Loucy (cell line): Measurements from ENCODE around the gene MAP1B.

Source experiments
- H2AFZ ChIP-seq: fragments of 200-600 bp; sonication (generic); 2 replicates; pipeline ENCODE4 v1.6.0; 2016; ENCODE audit warnings: antibody characterized with exemption, mild to moderate bottlenecking, low read length, moderate library complexity
- H3F3A ChIP-seq: fragments of 200-600 bp; 2 replicates; pipeline ENCODE4 v1.6.0; 2016; ENCODE audit warnings: antibody characterized with exemption, low read depth, mild to moderate bottlenecking
- H3K27me3 ChIP-seq: fragments of 200-600 bp; sonication (generic); 2 replicates; pipeline ENCODE4 v1.6.1; 2014; ENCODE audit warnings: low read length, mild to moderate bottlenecking; ENCODE audit not compliant: insufficient read depth, poor library complexity, severe bottlenecking
- H3K36me3 ChIP-seq: fragments of 200-600 bp; sonication (generic); 2 replicates; pipeline ENCODE4 v1.6.1; 2016; ENCODE audit warnings: low read length; ENCODE audit not compliant: insufficient read depth
- H3K4me1 ChIP-seq: fragments of 200-600 bp; sonication (generic); 2 replicates; pipeline ENCODE4 v1.5.1; 2014; ENCODE audit warnings: low read length, mild to moderate bottlenecking; ENCODE audit not compliant: insufficient read depth, poor library complexity, severe bottlenecking
- H3K4me2 ChIP-seq: fragments of 200-600 bp; sonication (generic); 2 replicates; pipeline ENCODE4 v1.6.0; 2014; ENCODE audit warnings: antibody characterized with exemption, low read length, low read depth, mild to moderate bottlenecking; ENCODE audit not compliant: poor library complexity, severe bottlenecking
- H3K4me3 ChIP-seq: fragments of 200-600 bp; sonication (generic); 2 replicates; pipeline ENCODE4 v1.5.1; 2014; ENCODE audit warnings: low read length, mild to moderate bottlenecking, mixed read lengths; ENCODE audit not compliant: poor library complexity, severe bottlenecking
- H3K79me2 ChIP-seq: fragments of 200-600 bp; sonication (generic); 2 replicates; pipeline ENCODE4 v1.6.1; 2014; ENCODE audit warnings: low read length; ENCODE audit not compliant: insufficient read depth
- H3K9ac ChIP-seq: fragments of 200-600 bp; sonication (generic); 2 replicates; pipeline ENCODE4 v1.6.0; 2014; ENCODE audit warnings: mild to moderate bottlenecking, low read depth, low read length, moderate library complexity; ENCODE audit not compliant: poor library complexity, severe bottlenecking
- H3K9me2 ChIP-seq: fragments of 200-600 bp; sonication (generic); replicated peaks from 2 replicates; pipeline ENCODE4 v1.6.1; 2016; ENCODE audit warnings: low read depth, low read length, mixed read lengths
- H3K9me3 ChIP-seq: fragments of 200-600 bp; sonication (generic); 2 replicates; pipeline ENCODE4 v1.6.1; 2014; ENCODE audit warnings: mild to moderate bottlenecking, antibody characterized with exemption, low read length, low read depth; ENCODE audit not compliant: insufficient read depth
- H4K20me1 ChIP-seq: fragments of 200-600 bp; sonication (generic); 2 replicates; pipeline ENCODE4 v1.6.0; 2014; ENCODE audit warnings: antibody characterized with exemption, low read length, mild to moderate bottlenecking; ENCODE audit not compliant: insufficient read depth, poor library complexity, severe bottlenecking
- CTCF ChIP-seq: fragments of 200-600 bp; sonication (generic); conservative IDR thresholded peaks from 2 replicates; pipeline ENCODE4 v1.5.1; 2014; ENCODE audit warnings: mild to moderate bottlenecking, antibody characterized with exemption, low read length
- EZH2phosphoT487 ChIP-seq: fragments of 200-600 bp; IDR thresholded peaks from 2 replicates; pipeline ENCODE4 v1.6.1; 2018; ENCODE audit warnings: antibody characterized with exemption, mild to moderate bottlenecking, moderate library complexity, borderline replicate concordance

Gene MAP1B

GRCh38 chr5:72204946-72205345, 97.7 kb downstream of the MAP1B start:
- Histone ChIP-seq H2AFZ (no peak overlapping the region), H3K79me2 (no peaks in the 10 kb centered on the region), H4K20me1 (no peaks in the 10 kb centered on the region), H3K4me3 (no peak overlapping the region), H3K27me3 (no peaks in the 10 kb centered on the region), H3K4me2 (no peak overlapping the region), H3K9ac (no peak overlapping the region), H3K4me1 (peaks cover 13% of the 10 kb centered on the region), H3K9me3 (no peaks in the 10 kb centered on the region), H3K9me2 (no peaks in the 10 kb centered on the region), H3F3A (no peaks in the 10 kb centered on the region), H3K36me3 (no peaks in the 10 kb centered on the region)
- no peak for TF ChIP-seq CTCF
- no peak for TF ChIP-seq EZH2phosphoT487

GRCh38 chr5:72205431-72206009, 98.2 kb downstream of the MAP1B start:
- no peak overlapping the region for H3K4me3 ChIP-seq
- H3F3A ChIP-seq = no peaks in the 10 kb centered on the region
- TF ChIP-seq CTCF (no peak), EZH2phosphoT487 (no peak)
- H4K20me1 ChIP-seq = no peaks in the 10 kb centered on the region
- H3K4me1 ChIP-seq = peaks cover 18% of the 10 kb centered on the region
- H3K9ac ChIP-seq = no peak overlapping the region
- H3K4me2 ChIP-seq = no peak overlapping the region
- H3K36me3 ChIP-seq = no peaks in the 10 kb centered on the region
- no peaks in the 10 kb centered on the region for H3K9me2 ChIP-seq
- no peak overlapping the region for H2AFZ ChIP-seq
- H3K79me2 ChIP-seq = no peaks in the 10 kb centered on the region
- H3K9me3 ChIP-seq = no peaks in the 10 kb centered on the region
- no peaks in the 10 kb centered on the region for H3K27me3 ChIP-seq

- Histone ChIP-seq H2AFZ (peak overlapping the region; percentile 34; the same call in 1 of the 2 replicates), H3K36me3 (no peaks in the 10 kb centered on the region), H3K9me2 (no peaks in the 10 kb centered on the region), H3K4me1 (peaks cover 23% of the 10 kb centered on the region), H3K27me3 (no peaks in the 10 kb centered on the region), H3K9ac (no peak overlapping the region), H4K20me1 (no peaks in the 10 kb centered on the region), H3F3A (no peaks in the 10 kb centered on the region), H3K9me3 (no peaks in the 10 kb centered on the region), H3K79me2 (no peaks in the 10 kb centered on the region), H3K4me3 (no peak overlapping the region), H3K4me2 (no peak overlapping the region)
- no peak for TF ChIP-seq EZH2phosphoT487
These were observed 98.9 kb downstream of the MAP1B start for GRCh38 chr5:72206160-72206559.

- peaks cover 23% of the 10 kb centered on the region for H3K4me1 ChIP-seq
- H3F3A ChIP-seq = no peaks in the 10 kb centered on the region
- TF ChIP-seq EZH2phosphoT487 (no peak), CTCF (no peak)
These were observed 99.7 kb downstream of the MAP1B start for GRCh38 chr5:72206994-72207393.

More at GRCh38 chr5:72206994-72207393, 99.7 kb downstream of the MAP1B start:
- H3K4me3 ChIP-seq = no peak overlapping the region
- no peaks in the 10 kb centered on the region for H3K79me2 ChIP-seq
- H3K4me2 ChIP-seq = no peak overlapping the region
- H3K9me2 ChIP-seq = no peaks in the 10 kb centered on the region
- no peaks in the 10 kb centered on the region for H3K36me3 ChIP-seq
- no peak overlapping the region for H3K9ac ChIP-seq
- no peaks in the 10 kb centered on the region for H3K9me3 ChIP-seq
- H3K27me3 ChIP-seq = no peaks in the 10 kb centered on the region
- no peaks in the 10 kb centered on the region for H4K20me1 ChIP-seq
- H2AFZ ChIP-seq = no peak overlapping the region
